GM19328 (cell line): Measurements from ENCODE around the gene NTNG1.
"Not testable (repeated sequence)": the region's sequence is repeated elsewhere in the genome, so short reads cannot be mapped to it uniquely, and the experiment has no call there.

Experiments
- ATAC-seq: cut with Tn5 transposase; IDR thresholded peaks from one replicate; pipeline ENCODE4 v1.9.1; 2021; ENCODE audit warnings: mild to moderate bottlenecking, moderate library complexity; ENCODE audit not compliant: unreplicated experiment

Gene NTNG1

GRCh38 chr1:107140703-107141490 is at the start of gene NTNG1:
Gene NTNG1, plus strand, starts transcription at chr1:107141039.
- ATAC-seq = peak; percentile 40

- no peak for ATAC-seq
These were observed 49.4 kb upstream of the NTNG1 start for GRCh38 chr1:107091418-107091817.

GRCh38 chr1:107093395-107093794 is 47.4 kb upstream of the NTNG1 start:
- not testable (repeated sequence) for ATAC-seq

GRCh38 chr1:107095647-107096046 is 45.2 kb upstream of the NTNG1 start:
- ATAC-seq = no peak

- no peak for ATAC-seq
These were observed 44.1 kb upstream of the NTNG1 start for GRCh38 chr1:107096690-107097089.

- ATAC-seq = no peak
These were observed 41.9 kb upstream of the NTNG1 start for GRCh38 chr1:107098961-107099360.

GRCh38 chr1:107100331-107100984 is 40.4 kb upstream of the NTNG1 start:
- no peak for ATAC-seq

- ATAC-seq = no peak
These were observed 34.9 kb upstream of the NTNG1 start for GRCh38 chr1:107105914-107106313.

GRCh38 chr1:107110326-107110725 is 30.5 kb upstream of the NTNG1 start:
- no peak for ATAC-seq

GRCh38 chr1:107116306-107116790 is 24.5 kb upstream of the NTNG1 start:
- ATAC-seq = no peak

GRCh38 chr1:107122225-107122624 is 18.6 kb upstream of the NTNG1 start:
- no peak for ATAC-seq

GRCh38 chr1:107123741-107124140 is 17.1 kb upstream of the NTNG1 start:
- ATAC-seq = no peak

- ATAC-seq = no peak
These were observed 16.1 kb upstream of the NTNG1 start for GRCh38 chr1:107124694-107125093.

- peak; percentile 78 for ATAC-seq
These were observed 8.6 kb upstream of the NTNG1 start for GRCh38 chr1:107132195-107132594.

- ATAC-seq = peak; percentile 52
These were observed 8.1 kb upstream of the NTNG1 start for GRCh38 chr1:107132780-107133179.

- ATAC-seq = no peak
These were observed 5.4 kb upstream of the NTNG1 start for GRCh38 chr1:107135463-107135862.

GRCh38 chr1:107138166-107138565 is 2.7 kb upstream of the NTNG1 start:
- no peak for ATAC-seq

GRCh38 chr1:107138767-107139445 is 1.9 kb upstream of the NTNG1 start:
- ATAC-seq = no peak

- ATAC-seq = peak; percentile 38
These were observed 771 bp upstream of the NTNG1 start for GRCh38 chr1:107139833-107140702.

- ATAC-seq = peak; percentile 44
These were observed 770 bp downstream of the NTNG1 start for GRCh38 chr1:107141491-107142126.
